K562 (cell line): ENCODE measurements around the gene EYA4. TPM values are rescaled to one million over a fixed set of nuclear protein-coding genes. Genes with fewer than 3 reads are reported as not detected.
A peak's percentile ranks its signal among the peaks of the same experiment; 100 is the strongest.

Source experiments
- ATAC-seq: fragments of 200-7000 bp; cut with Tn5 transposase; 3 replicates; pipeline ENCODE4 v1.9.1; 2020; ENCODE audit warnings: moderate library complexity
- BruUV-seq: library from RNA; stranded (reverse); fragments of 400-500 nt; replicated peaks from 2 replicates; lab custom pipeline; 2021; lab: Mats Ljungman, UMichigan
- CTCF ChIA-PET: fragments of 300-600 bp; formaldehyde crosslinking; extraction: SDS; loops from one replicate; lab custom pipeline; 2021; ENCODE audit warnings: low intra/inter-chr PET ratio; lab: Yijun Ruan, JAX
- POLR2A ChIA-PET: fragments of 300-600, 350-650 bp; sonication (Branson Sonifier 250); formaldehyde crosslinking; extraction: SDS; loops from one replicate; lab custom pipeline; 2021; ENCODE audit warnings: antibody characterized with exemption, inconsistent platforms; lab: Yijun Ruan, JAX
- DNase-seq, 4 experiments: peaks; one replicate each; pipeline versions ENCODE4 v3.0.0 to v3.0.0-alpha.2; 2011 to 2018; ENCODE audit warnings: low spot score in 3 of 4, mixed read lengths in 3 of 4; ENCODE audit errors: extremely low read depth in 1 of 4
- FAIRE-seq: peaks from 2 replicates; lab custom pipeline; 2011; peaks lifted over from hg19 to GRCh38; lab: Jason Lieb, UNC
- H2AFZ ChIP-seq: 2 replicates; pipeline ENCODE4 v1.6.0; 2011; ENCODE audit warnings: low read depth, low read length, control low read depth, inconsistent platforms
- H3K27ac ChIP-seq: fragments of 200-600 bp; 3 replicates; pipeline ENCODE4 v1.8.0; 2011; ENCODE audit warnings: low read depth, mild to moderate bottlenecking, control low read depth, inconsistent platforms, low read length, moderate library complexity, mixed read lengths; ENCODE audit errors: extremely low read depth
- H3K27me3 ChIP-seq, 2 experiments: fragments of 300-600 bp in 1 of 2; 2 replicates in 1 of 2; 3 replicates in 1 of 2; pipeline versions ENCODE4 v1.6.0 to v1.8.0; 2011; ENCODE audit warnings: inconsistent platforms in 2 of 2, low read length in 2 of 2, mild to moderate bottlenecking in 1 of 2, mixed read lengths in 1 of 2, moderate library complexity in 1 of 2; ENCODE audit not compliant: control insufficient read depth in 2 of 2, insufficient read depth in 2 of 2
- H3K36me3 ChIP-seq: fragments of 300-600 bp; 3 replicates; pipeline ENCODE4 v1.8.0; 2011; ENCODE audit warnings: mild to moderate bottlenecking, low read length, inconsistent platforms; ENCODE audit not compliant: control insufficient read depth, insufficient read depth
- H3K4me1 ChIP-seq, 2 experiments: fragments of 200-600 bp in 1 of 2; replicated peaks in 1 of 2; 2 replicates in 1 of 2; 3 replicates in 1 of 2; pipeline versions ENCODE4 v1.5.1 to v1.8.0; 2011; ENCODE audit warnings: inconsistent platforms in 2 of 2, low read length in 2 of 2, mild to moderate bottlenecking in 1 of 2, mixed read lengths in 1 of 2, moderate library complexity in 1 of 2; ENCODE audit not compliant: control insufficient read depth in 2 of 2, insufficient read depth in 2 of 2
- H3K4me2 ChIP-seq: 2 replicates; pipeline ENCODE4 v1.6.1; 2011; ENCODE audit warnings: low read length, control low read depth, inconsistent platforms, mixed read lengths; ENCODE audit not compliant: insufficient read depth
- H3K4me3 ChIP-seq: fragments of 200-600 bp; sonication (generic), shearing (Covaris generic); 2 replicates; pipeline ENCODE4 v1.5.1; 2016; ENCODE audit warnings: control low read depth, inconsistent platforms
- H3K79me2 ChIP-seq: fragments of 200-600 bp; 3 replicates; pipeline ENCODE4 v1.8.0; 2011; ENCODE audit warnings: low read length, inconsistent platforms; ENCODE audit not compliant: control insufficient read depth, insufficient read depth
- H3K9ac ChIP-seq, 2 experiments: 2 replicates each; pipeline versions ENCODE4 v1.6.0 to v1.6.1; 2011; ENCODE audit warnings: low read depth in 2 of 2, low read length in 2 of 2, control low read depth in 1 of 2, inconsistent platforms in 1 of 2, mild to moderate bottlenecking in 1 of 2, mixed read lengths in 1 of 2; ENCODE audit not compliant: insufficient read depth in 1 of 2
- H3K9me1 ChIP-seq: one replicate; pipeline ENCODE4 v1.6.0; 2011; ENCODE audit warnings: inconsistent platforms, mild to moderate bottlenecking, low read length, moderate library complexity; ENCODE audit not compliant: control insufficient read depth, insufficient read depth
- H3K9me3 ChIP-seq: replicated peaks from 2 replicates; pipeline ENCODE4 v1.5.1; 2011; ENCODE audit warnings: low read depth, low read length, inconsistent platforms; ENCODE audit not compliant: control insufficient read depth, insufficient read depth
- H4K20me1 ChIP-seq: replicated peaks from 2 replicates; pipeline ENCODE4 v1.6.1; 2011; ENCODE audit warnings: low read length, inconsistent platforms, mixed read lengths; ENCODE audit not compliant: control insufficient read depth, insufficient read depth
- CEBPB ChIP-seq: fragments of 450-650 bp; IDR thresholded peaks from 2 replicates; pipeline ENCODE4 v1.6.1; 2016; ENCODE audit warnings: missing genetic modification characterization, missing compliant biosample characterization
- CEBPG ChIP-seq, 3 experiments: fragments of 200-800 bp in 1 of 3; sonication (Bioruptor generic) in 1 of 3; sonication (generic) in 1 of 3; formaldehyde crosslinking in 1 of 3; IDR thresholded peaks in 2 of 3; conservative IDR thresholded peaks in 1 of 3; 2 replicates each; pipeline versions ENCODE4 v1.6.1 to v1.8.0; 2016 to 2022; ENCODE audit warnings: missing compliant biosample characterization in 2 of 3, missing genetic modification characterization in 2 of 3, mild to moderate bottlenecking in 1 of 3, missing genetic modification reagents in 1 of 3
- HNRNPLL ChIP-seq: fragments of 200-400 bp; formaldehyde crosslinking; IDR thresholded peaks from 2 replicates; pipeline ENCODE4 v1.6.1; 2017; ENCODE audit warnings: low read length, low read depth, mild to moderate bottlenecking; ENCODE audit not compliant: poor library complexity, severe bottlenecking
- NFATC3 ChIP-seq: fragments of 450-650 bp; IDR thresholded peaks from 2 replicates; pipeline ENCODE4 v1.6.1; 2017; ENCODE audit warnings: mild to moderate bottlenecking
- POLR2H ChIP-seq: IDR thresholded peaks from 2 replicates; pipeline ENCODE4 v1.6.1; 2016; ENCODE audit warnings: missing genetic modification characterization, low read depth, mild to moderate bottlenecking, control low read depth, missing compliant biosample characterization, moderate library complexity
- ZNF644 ChIP-seq: fragments of 200-800 bp; sonication (Bioruptor generic); IDR thresholded peaks from 2 replicates; pipeline ENCODE4 v1.6.1; 2016; ENCODE audit warnings: low read depth, missing genetic modification characterization, missing compliant biosample characterization
- WGBS: fragments of 100-300 bp; shearing (Covaris generic); methylation state at CpG from one replicate; pipeline ENCODE4 v1.1.6; 2016; ENCODE audit warnings: low coverage, mixed read lengths; ENCODE audit not compliant: insufficient coverage; ENCODE audit errors: missing lambda C conversion rate; 5-methylcytosine and 5-hydroxymethylcytosine counted together
- in situ Hi-C: fragments of 300-500 bp; cut with MboI; formaldehyde crosslinking; loops from 4 replicates; pipeline ENCODE4 v1.15.0; 2018; ENCODE audit warnings: inconsistent platforms, mixed read lengths
- intact Hi-C: fragments of 100-400 bp; cut with micrococcal nuclease; formaldehyde crosslinking; loops from 2 replicates; pipeline ENCODE4 v1.14.2; 2022
- polyA plus RNA-seq, 8 experiments: library from polyadenylated mRNA; depleted of rRNA in 4 of 8; stranded (reverse) in 5 of 8; unstranded in 3 of 8; fragments of >200 nt; fragmentation: Nextera tagmentation in 2 of 8; fragmentation: Illumina TruSeq in 1 of 8; extraction: Ambion mirVana in 2 of 8; extraction: Trizol in 1 of 8; gene quantifications; 2 replicates each; pipeline versions ENCODE4 v1.2.1 to v1.2.3, GENCODE V29; 2011 to 2014; ENCODE audit warnings: inconsistent platforms in 1 of 8, missing spikeins in 1 of 8
- total RNA-seq, 7 experiments: library from RNA; depleted of rRNA in 6 of 7; stranded (reverse); fragments of >200 nt in 6 of 7; fragmentation: Illumina TruSeq in 2 of 7; extraction: Trizol in 2 of 7; gene quantifications; 2 replicates each; pipeline versions ENCODE4 v1.2.1 to v1.2.3, GENCODE V29; 2011 to 2021; ENCODE audit warnings: low replicate concordance in 1 of 7

EYA4 gene
- total and polyA plus RNA-seq, 9 of the 15 experiments (the other 6 are each of a cell fraction or from before 2014, with no cell fraction given), result 0.03 to 0.04 TPM; not detected in 7

DNA sequence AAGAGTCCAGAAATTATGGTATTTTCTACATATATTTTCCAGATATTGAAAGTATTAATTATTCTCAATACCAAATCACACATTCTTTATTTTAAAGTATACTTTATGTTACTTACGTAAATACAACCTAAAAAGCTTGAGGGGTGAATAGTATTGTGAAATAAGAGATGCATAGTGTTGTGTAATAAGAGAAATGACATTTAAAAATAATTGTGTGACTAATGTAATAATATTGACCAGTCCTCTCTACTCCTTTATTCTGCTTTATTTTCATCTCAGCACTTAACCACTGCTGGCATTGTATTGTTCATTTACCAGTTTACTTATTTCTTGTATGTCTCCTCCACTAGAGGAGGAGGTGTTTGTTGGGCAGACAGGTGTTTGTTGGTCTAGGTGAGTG, 135.6 kb downstream of the EYA4 start:
- CTCF ChIA-PET, result no interaction called here
- 0% methylated on average over 1 of the region's 1 CpG for WGBS
- Histone ChIP-seq H3K9ac (no peak overlapping the region), H3K27ac (no peak overlapping the region), H4K20me1 (no peaks in the 10 kb centered on the region), H3K79me2 (no peaks in the 10 kb centered on the region), H2AFZ (no peak overlapping the region), H3K4me3 (no peak overlapping the region), H3K9me1 (no peaks in the 10 kb centered on the region), H3K4me1 (no peaks in the 10 kb centered on the region), H3K36me3 (no peaks in the 10 kb centered on the region), H3K9me3 (no peaks in the 10 kb centered on the region), H3K27me3 (no peaks in the 10 kb centered on the region), H3K4me2 (no peak overlapping the region)
- FAIRE-seq (no peak), DNase-seq (no peak), ATAC-seq (no peak)
- POLR2A ChIA-PET, result no interaction called here
- BruUV-seq, result no TSS peak
- TF ChIP-seq CEBPG (CRISPR knock-in tag; IDR thresholded peaks at IDR 0.05) (no peak), CEBPG (tag; conservative IDR thresholded peaks at IDR 0.05 in 1 of 2, IDR thresholded peaks at IDR 0.05 in 1 of 2) (0 out of 4 replicates have a peak, but pooled peaks of 1 of the 2 experiments have one; percentile 33), CEBPB (tag) (peak; percentile 50), POLR2H (tag) (no peak), HNRNPLL (no peak)
- intact Hi-C loops (no loop called here), in situ Hi-C loops (no loop called here)

- FAIRE-seq, result no peak
- ChIA-PET POLR2A (no interaction called here), CTCF (no interaction called here)
- H2AFZ ChIP-seq, result no peak overlapping the region
- H3K36me3 ChIP-seq, result no peaks in the 10 kb centered on the region
- intact Hi-C loops (no loop called here), in situ Hi-C loops (no loop called here)
- no peaks in the 10 kb centered on the region for H3K9me1 ChIP-seq
- TF ChIP-seq NFATC3, result no peak
- no peak for TF ChIP-seq ZNF644
- H3K9ac ChIP-seq, result no peak overlapping the region
- H3K9me3 ChIP-seq, result no peaks in the 10 kb centered on the region
- H3K4me3 ChIP-seq, result no peak overlapping the region
- ATAC-seq, result no peak
- H4K20me1 ChIP-seq, result no peaks in the 10 kb centered on the region
- 0% methylated on average over 6 of the region's 6 CpGs for WGBS
- no peaks in the 10 kb centered on the region for H3K4me1 ChIP-seq
- no peaks in the 10 kb centered on the region for H3K27me3 ChIP-seq
- no peaks in the 10 kb centered on the region for H3K79me2 ChIP-seq
- no TSS peak for BruUV-seq
- no peak for DNase-seq
- no peak overlapping the region for H3K4me2 ChIP-seq
- no peak overlapping the region for H3K27ac ChIP-seq
Observed at GRCh38 chr6:133377219-133377618, 136.1 kb downstream of the EYA4 start.
